Measurements from ENCODE around the gene LRRK1.

Gene LRRK1

GRCh38 chr15:100932676-100933348, 13.7 kb downstream of the LRRK1 start:
- DNase-seq (ENCODE audit: low read depth) = no peak

GRCh38 chr15:100934166-100934565, 15.0 kb downstream of the LRRK1 start:
- DNase-seq (ENCODE audit: low read depth) = no peak

GRCh38 chr15:100934726-100935125, 15.6 kb downstream of the LRRK1 start:
- DNase-seq (ENCODE audit: low read depth) = no peak

GRCh38 chr15:100937171-100937570, 18.0 kb downstream of the LRRK1 start:
- no peak for DNase-seq (ENCODE audit: low read depth)

GRCh38 chr15:100939791-100940190, 20.6 kb downstream of the LRRK1 start:
- no peak for DNase-seq (ENCODE audit: low read depth)

GRCh38 chr15:100940767-100941379, 21.7 kb downstream of the LRRK1 start:
- DNase-seq (ENCODE audit: low read depth) = no peak

- DNase-seq (ENCODE audit: low read depth) = no peak
These were observed 22.4 kb downstream of the LRRK1 start for GRCh38 chr15:100941536-100941935.

- no peak for DNase-seq (ENCODE audit: low read depth)
These were observed 23.7 kb downstream of the LRRK1 start for GRCh38 chr15:100942656-100943425.

GRCh38 chr15:100944244-100944895, 25.2 kb downstream of the LRRK1 start:
- no peak for DNase-seq (ENCODE audit: low read depth)

- DNase-seq (ENCODE audit: low read depth) = no peak
These were observed 25.8 kb downstream of the LRRK1 start for GRCh38 chr15:100944986-100945385.

GRCh38 chr15:100947760-100948429, 28.7 kb downstream of the LRRK1 start:
- no peak for DNase-seq (ENCODE audit: low read depth)

- no peak for DNase-seq (ENCODE audit: low read depth)
These were observed 29.2 kb downstream of the LRRK1 start for GRCh38 chr15:100948430-100948762.

- no peak for DNase-seq (ENCODE audit: low read depth)
These were observed 30.5 kb downstream of the LRRK1 start for GRCh38 chr15:100949691-100950090.

- DNase-seq (ENCODE audit: low read depth) = no peak
These were observed 32.8 kb downstream of the LRRK1 start for GRCh38 chr15:100951965-100952364.

GRCh38 chr15:100952566-100952965, 33.4 kb downstream of the LRRK1 start:
- no peak for DNase-seq (ENCODE audit: low read depth)

- no peak for DNase-seq (ENCODE audit: low read depth)
These were observed 39.3 kb downstream of the LRRK1 start for GRCh38 chr15:100958326-100959065.

- no peak for DNase-seq (ENCODE audit: low read depth)
These were observed 40.2 kb downstream of the LRRK1 start for GRCh38 chr15:100959066-100960050.

- no peak for DNase-seq (ENCODE audit: low read depth)
These were observed 47.8 kb downstream of the LRRK1 start for GRCh38 chr15:100966997-100967396.

GRCh38 chr15:100968050-100968966, 49.2 kb downstream of the LRRK1 start:
- no peak for DNase-seq (ENCODE audit: low read depth)
